Measurements from ENCODE around the gene GALNT17. TPM values are rescaled to one million over a fixed set of nuclear protein-coding genes. Genes with fewer than 3 reads are reported as not detected.
"Not testable (repeated sequence)": the region's sequence is repeated elsewhere in the genome, so short reads cannot be mapped to it uniquely, and the experiment has no call there.

The GALNT17 gene
- total RNA-seq, 1 experiment from 2014 or later, result 0.06 TPM

GRCh38 chr7:71625545-71625944 lies 493.6 kb downstream of the GALNT17 start:
- DNase-seq (ENCODE audit: low read depth), result no peak

- DNase-seq (ENCODE audit: low read depth), result peak; percentile 86
These were observed 494.3 kb downstream of the GALNT17 start for GRCh38 chr7:71626206-71626605.

GRCh38 chr7:71627651-71628050 lies 495.7 kb downstream of the GALNT17 start:
- DNase-seq (ENCODE audit: low read depth), result no peak

- DNase-seq (ENCODE audit: low read depth), result no peak
These were observed 498.6 kb downstream of the GALNT17 start for GRCh38 chr7:71630516-71630915.

- peak; percentile 100 for DNase-seq (ENCODE audit: low read depth)
These were observed 501.6 kb downstream of the GALNT17 start for GRCh38 chr7:71633551-71634008.

GRCh38 chr7:71635849-71636248 lies 503.9 kb downstream of the GALNT17 start:
- DNase-seq (ENCODE audit: low read depth), result not testable (repeated sequence)

- no peak for DNase-seq (ENCODE audit: low read depth)
These were observed 504.4 kb downstream of the GALNT17 start for GRCh38 chr7:71636329-71636728.

- DNase-seq (ENCODE audit: low read depth), result peak; percentile 78
These were observed 505.6 kb downstream of the GALNT17 start for GRCh38 chr7:71637578-71637977.

- DNase-seq (ENCODE audit: low read depth), result no peak
These were observed 506.2 kb downstream of the GALNT17 start for GRCh38 chr7:71638108-71638507.

GRCh38 chr7:71639382-71640085 lies 507.6 kb downstream of the GALNT17 start:
- DNase-seq (ENCODE audit: low read depth), result no peak

GRCh38 chr7:71643031-71643430 lies 511.1 kb downstream of the GALNT17 start:
- DNase-seq (ENCODE audit: low read depth), result not testable (repeated sequence)

GRCh38 chr7:71645836-71646235 lies 513.9 kb downstream of the GALNT17 start:
- DNase-seq (ENCODE audit: low read depth), result no peak

GRCh38 chr7:71649812-71650211 lies 517.9 kb downstream of the GALNT17 start:
- DNase-seq (ENCODE audit: low read depth), result no peak

GRCh38 chr7:71650653-71651337 lies 518.9 kb downstream of the GALNT17 start:
- DNase-seq (ENCODE audit: low read depth), result no peak

- no peak for DNase-seq (ENCODE audit: low read depth)
These were observed 520.6 kb downstream of the GALNT17 start for GRCh38 chr7:71652510-71652909.

GRCh38 chr7:71657386-71657785 lies 525.4 kb downstream of the GALNT17 start:
- no peak for DNase-seq (ENCODE audit: low read depth)

- no peak for DNase-seq (ENCODE audit: low read depth)
These were observed 527.7 kb downstream of the GALNT17 start for GRCh38 chr7:71659622-71660021.

- peak; percentile 17 for DNase-seq (ENCODE audit: low read depth)
These were observed 529.8 kb downstream of the GALNT17 start for GRCh38 chr7:71661671-71662224.

GRCh38 chr7:71665716-71666115 lies 533.8 kb downstream of the GALNT17 start:
- no peak for DNase-seq (ENCODE audit: low read depth)

GRCh38 chr7:71668572-71668971 lies 536.6 kb downstream of the GALNT17 start:
- DNase-seq (ENCODE audit: low read depth), result no peak

- no peak for DNase-seq (ENCODE audit: low read depth)
These were observed 547.5 kb downstream of the GALNT17 start for GRCh38 chr7:71679480-71679879.

GRCh38 chr7:71682181-71682580 lies 550.2 kb downstream of the GALNT17 start:
- DNase-seq (ENCODE audit: low read depth), result no peak

Data from LHCN-M2 (cell line).